HG03196 (cell line): ENCODE measurements around the gene COL4A1.

ENCODE experiments used
- ATAC-seq: cut with Tn5 transposase; IDR thresholded peaks from one replicate; pipeline ENCODE4 v1.9.1; 2021; ENCODE audit not compliant: unreplicated experiment

COL4A1 gene

DNA sequence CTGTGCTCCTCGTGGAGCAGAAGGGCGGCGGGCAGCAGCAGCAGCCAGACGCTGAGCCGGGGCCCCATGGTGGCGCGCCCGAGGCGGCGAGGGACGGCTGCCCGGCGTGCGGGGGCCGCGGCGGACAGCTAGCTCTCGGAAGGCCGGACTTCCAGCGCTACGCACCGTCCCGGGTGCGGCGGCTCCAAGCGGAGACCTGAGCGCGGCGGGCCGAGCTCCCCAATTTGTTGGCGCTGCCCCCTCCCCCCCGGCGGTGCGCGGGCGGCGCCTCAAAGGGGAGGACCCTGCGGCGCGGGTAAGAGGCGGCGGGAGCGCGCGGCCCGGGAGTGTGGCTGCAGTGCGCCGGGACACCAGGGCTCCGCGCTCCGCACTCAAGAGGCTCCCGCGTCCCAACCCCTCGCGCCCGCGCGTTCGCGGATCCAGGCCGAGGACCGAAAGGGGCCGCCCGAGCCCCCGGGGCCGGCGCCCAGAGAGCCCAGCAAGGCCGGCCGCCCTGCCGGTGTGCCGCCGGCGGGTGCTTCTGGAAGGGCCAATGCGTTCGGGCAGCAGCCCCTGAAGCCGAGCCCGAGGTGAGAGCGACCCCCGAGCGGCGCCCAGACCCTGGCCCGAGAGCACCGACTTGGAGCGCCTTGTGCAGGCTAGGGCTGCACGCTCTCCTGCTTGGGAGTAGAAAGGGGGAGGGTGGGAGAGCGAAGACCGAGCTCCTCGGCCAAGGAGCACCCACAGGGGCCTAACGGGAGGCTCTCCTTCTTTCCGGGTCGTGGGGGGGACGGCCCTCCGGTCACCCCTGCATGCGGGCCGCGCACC is at the start of gene COL4A1, which contains the start of gene COL4A2:
COL4A1 (minus strand) TSS at position 198 of the 807 bp plus-strand sequence; CDS start at position 68, 130 bp downstream.
COL4A2 (plus strand) TSS at position 325 of the 807 bp plus-strand sequence. CDS start 620 bp downstream, outside the sequence.
- ATAC-seq = no peak

- no peak for ATAC-seq
Measured at GRCh38 chr13:110356362-110356761, 49.4 kb upstream of the COL4A1 start.

- no peak for ATAC-seq
Measured at GRCh38 chr13:110354715-110355473, 47.9 kb upstream of the COL4A1 start.

DNA sequence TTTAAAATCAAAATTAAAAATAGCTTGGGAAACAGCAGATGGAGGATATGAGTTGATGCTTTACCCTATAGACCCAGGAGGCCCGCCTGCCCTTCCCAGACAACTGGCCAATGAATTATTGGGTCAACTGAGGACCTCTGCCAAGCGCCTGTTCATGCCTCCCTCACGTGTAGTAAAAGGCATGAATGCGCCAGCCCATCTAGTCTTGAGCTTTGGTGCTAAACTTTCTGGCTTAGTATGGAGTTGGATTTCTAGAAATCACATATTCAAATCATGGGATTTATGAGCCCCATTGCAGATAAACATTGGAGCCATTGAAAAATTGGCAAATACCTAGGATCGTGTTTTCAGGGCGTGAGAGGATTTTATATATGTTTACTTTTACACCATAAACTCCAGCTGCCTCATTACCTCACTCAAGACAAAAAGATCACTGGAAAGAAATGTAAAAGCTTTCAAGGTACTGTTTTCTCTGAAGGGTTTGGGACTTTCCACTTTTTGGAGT is 47.2 kb upstream of the COL4A1 start:
- no peak for ATAC-seq

GRCh38 chr13:110353339-110353977 is 46.5 kb upstream of the COL4A1 start:
- ATAC-seq = no peak

DNA sequence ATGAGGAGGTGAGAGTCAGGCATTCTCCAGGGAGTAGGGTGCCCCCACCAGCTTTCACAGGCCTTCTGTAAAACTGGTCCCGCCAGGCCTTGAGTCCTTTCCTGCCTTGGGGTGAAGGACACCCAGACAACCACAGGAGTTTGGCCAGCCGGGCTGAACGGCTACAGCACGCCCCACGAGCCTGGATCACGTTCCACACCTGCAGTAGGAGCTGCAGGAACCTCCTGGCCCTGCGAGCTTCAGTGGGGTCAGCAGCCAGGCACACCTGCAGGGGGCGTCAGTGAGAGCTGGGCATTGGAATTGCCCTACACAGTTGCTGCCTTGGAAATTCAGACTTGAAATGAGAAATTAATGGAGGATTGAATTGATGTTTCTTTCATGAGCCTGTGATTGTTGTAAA is 45.8 kb upstream of the COL4A1 start:
- no peak for ATAC-seq

DNA sequence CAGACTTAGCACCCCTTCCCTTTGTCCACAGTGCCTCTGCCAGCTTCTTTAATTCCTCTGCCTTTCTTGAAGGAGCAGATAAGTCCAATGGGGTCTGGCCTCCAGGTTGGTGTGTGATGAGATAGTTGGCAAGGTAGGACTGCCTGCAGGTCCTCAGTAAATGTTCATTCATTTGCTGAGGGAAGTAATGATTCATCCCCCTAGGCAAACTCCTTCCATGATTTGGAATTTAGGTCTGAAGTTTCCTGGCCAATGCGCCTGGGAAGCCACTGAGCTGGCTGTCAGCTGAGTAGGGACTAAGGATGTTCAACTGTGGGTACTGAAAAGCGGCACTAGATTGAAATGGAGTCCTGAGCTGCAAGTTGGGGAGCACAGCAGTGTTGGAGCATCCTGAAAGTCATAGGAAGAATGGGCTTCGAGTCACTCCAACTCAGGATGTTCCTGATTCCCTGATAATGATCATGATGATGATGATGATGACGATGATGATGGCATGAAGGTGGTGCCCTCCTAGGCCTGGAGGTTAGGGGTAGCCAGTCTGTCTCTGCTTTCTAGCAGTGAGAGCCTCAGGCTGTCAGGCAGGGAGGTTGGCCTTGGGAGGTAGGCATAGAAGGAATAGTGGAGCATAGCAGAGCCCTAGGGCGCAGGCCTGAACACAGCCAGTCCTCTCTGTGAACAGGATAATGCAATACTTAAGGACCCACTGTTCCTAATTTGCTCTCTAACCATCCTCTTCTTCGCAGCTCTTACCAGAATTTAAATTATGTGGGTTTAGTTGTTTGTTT is 44.9 kb upstream of the COL4A1 start:
- no peak for ATAC-seq

GRCh38 chr13:110350509-110350908 is 43.6 kb upstream of the COL4A1 start:
- no peak for ATAC-seq

- ATAC-seq = no peak
Measured at GRCh38 chr13:110350049-110350448, 43.1 kb upstream of the COL4A1 start.

GRCh38 chr13:110349239-110349638 is 42.3 kb upstream of the COL4A1 start:
- ATAC-seq = no peak

- no peak for ATAC-seq
Measured at GRCh38 chr13:110348309-110349105, 41.5 kb upstream of the COL4A1 start.

DNA sequence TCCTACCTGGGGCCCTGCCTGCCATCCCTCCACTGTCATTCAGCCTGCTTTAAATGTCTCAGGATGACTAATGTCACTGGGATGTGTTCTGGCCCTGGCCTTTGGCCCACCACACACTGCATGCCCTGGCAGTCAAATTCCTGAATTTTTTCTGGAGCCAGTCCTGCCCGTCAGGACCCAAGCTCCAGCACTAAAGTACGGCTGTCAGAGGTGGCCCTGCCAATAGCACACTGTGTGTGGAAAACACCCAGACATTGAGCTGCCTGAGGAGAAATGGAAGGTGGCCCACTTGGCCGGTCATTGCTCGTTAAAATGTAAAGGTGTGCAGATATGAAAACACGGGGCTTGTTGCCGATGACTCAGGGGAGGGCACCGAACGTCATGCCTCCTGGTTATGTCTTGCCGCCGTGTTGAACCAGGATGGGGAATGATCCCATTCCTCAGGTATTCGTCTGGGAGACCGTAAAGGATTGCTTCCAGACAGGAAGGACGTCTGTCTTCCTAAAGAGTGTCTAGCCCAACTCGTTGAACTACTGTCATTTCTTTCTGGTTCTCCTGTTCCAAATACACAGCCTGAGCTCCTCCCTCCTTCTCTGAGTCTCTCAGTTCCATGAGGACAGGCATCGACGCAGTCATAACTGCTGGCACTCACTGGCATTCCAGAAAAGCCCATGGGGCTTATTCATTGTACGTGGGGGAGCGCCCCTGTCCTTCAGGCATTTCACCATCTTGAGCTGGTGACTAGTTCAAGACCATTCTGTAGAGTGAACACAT is 40.8 kb upstream of the COL4A1 start:
- no peak for ATAC-seq

DNA sequence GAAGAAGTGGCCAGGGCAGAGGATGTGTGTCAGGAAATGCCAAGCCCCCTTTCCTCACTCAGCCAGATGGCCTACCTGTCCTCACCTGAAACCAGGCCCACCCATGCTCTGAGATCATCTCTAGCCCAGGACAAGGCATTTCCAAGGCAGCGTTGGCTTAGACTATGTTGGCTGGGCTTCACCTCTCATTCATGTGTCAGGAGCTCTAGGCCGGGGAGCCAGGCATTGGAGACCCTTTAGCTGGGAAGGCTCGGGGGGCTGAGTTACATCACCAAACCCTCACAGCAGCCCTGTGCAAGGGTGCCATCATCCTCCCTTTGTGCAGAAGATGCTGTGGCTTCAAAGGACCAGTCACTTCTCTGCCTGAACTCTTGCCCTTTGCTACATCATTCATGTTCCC is 40.1 kb upstream of the COL4A1 start:
- no peak for ATAC-seq

DNA sequence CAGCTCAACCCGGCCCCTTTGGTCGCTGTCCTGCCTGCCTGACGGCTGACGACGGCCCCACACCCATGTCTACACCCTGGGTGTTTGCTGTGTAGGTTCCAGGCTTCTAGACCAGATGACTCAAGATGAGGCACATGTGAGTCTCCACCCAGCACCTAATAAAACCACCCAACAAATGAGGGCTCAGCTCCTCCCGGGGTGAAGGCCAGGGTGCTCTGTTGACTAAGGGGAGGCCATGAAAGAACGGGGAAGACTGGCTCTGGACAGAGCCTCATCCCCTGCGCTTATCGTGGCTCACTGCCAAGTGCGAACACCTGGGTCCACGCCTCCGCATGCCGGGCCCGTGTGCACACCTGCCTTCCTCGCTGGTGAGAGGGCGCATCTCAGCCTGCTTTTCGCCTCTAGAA is 39.7 kb upstream of the COL4A1 start:
- ATAC-seq = no peak

- ATAC-seq = no peak
Measured at GRCh38 chr13:110345701-110346100, 38.7 kb upstream of the COL4A1 start.

DNA sequence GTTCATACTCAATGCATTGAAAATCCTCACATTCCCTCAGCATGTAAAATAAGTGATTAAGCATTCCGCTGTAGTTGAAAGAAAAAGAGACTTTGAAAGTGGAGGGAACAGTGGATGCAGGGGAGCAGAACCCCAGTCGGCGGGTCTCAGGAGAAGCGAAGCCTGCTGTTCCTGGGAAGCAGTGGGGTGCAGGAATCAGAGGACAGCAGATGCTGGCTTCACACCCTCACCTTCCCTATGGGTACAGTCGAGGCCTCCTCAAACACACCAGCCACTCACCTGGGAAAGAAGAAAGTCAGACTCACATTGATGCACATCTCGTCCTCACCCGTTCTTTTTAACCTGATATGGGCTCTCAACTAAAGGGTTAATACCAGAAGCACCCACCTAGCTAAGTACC is 38.3 kb upstream of the COL4A1 start:
- ATAC-seq = no peak

GRCh38 chr13:110344320-110344719 is 37.4 kb upstream of the COL4A1 start:
- ATAC-seq = no peak

- no peak for ATAC-seq
Measured at GRCh38 chr13:110343241-110343865, 36.4 kb upstream of the COL4A1 start.

DNA sequence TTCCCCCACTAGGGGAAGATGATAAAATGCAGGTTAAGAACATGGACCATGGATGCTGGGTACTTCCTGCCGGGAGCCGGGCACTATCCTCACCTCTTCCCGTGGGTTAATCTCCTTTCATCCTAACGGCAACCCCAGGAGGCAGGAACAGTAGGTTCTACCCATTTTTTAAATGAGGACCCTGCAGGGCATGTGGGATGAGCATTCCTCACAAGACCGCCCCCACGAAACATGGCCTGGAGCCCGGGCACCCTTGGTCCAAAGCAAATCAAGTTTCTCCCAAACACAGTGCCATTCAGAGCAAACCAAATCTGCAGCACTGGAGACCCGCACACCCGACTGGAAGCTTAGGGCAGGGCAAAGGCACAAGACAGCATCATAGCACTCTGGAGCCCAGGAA is 35.5 kb upstream of the COL4A1 start:
- no peak for ATAC-seq
